CD14-positive monocyte (primary cell): ENCODE measurements around the gene HCRTR1. TPM values are rescaled to one million over a fixed set of nuclear protein-coding genes. Genes with fewer than 3 reads are reported as not detected.
A peak's percentile ranks its signal among the peaks of the same experiment; 100 is the strongest.

Source experiments
- DNase-seq, 3 donors: peaks; one replicate each; pipeline ENCODE4 v3.0.0-alpha.2; 2011 to 2022
- H2AFZ ChIP-seq: 2 replicates; pipeline ENCODE4 v1.6.0; 2012; ENCODE audit warnings: mild to moderate bottlenecking, low read depth, low read length, inconsistent platforms; ENCODE audit not compliant: insufficient read depth, poor library complexity, severe bottlenecking
- H3K27ac ChIP-seq, 2 donors: 1 replicate in 1 of 2; 2 replicates in 1 of 2; pipeline ENCODE4 v1.5.1; 2012 to 2013; ENCODE audit warnings: low read length in 2 of 2, control low read depth in 1 of 2, inconsistent platforms in 1 of 2, low read depth in 1 of 2, mild to moderate bottlenecking in 1 of 2
- H3K27me3 ChIP-seq, 2 donors: one replicate each; pipeline versions ENCODE4 v1.6.0 to v1.6.1; 2011 to 2013; ENCODE audit warnings: low read length in 2 of 2; ENCODE audit not compliant: control insufficient read depth in 2 of 2, insufficient read depth in 2 of 2
- H3K36me3 ChIP-seq, 2 donors: replicated peaks in 1 of 2; 1 replicate in 1 of 2; 2 replicates in 1 of 2; pipeline versions ENCODE4 v1.5.1 to v1.6.1; 2012 to 2013; ENCODE audit warnings: low read length in 2 of 2, control low read depth in 1 of 2, inconsistent platforms in 1 of 2, mild to moderate bottlenecking in 1 of 2; ENCODE audit not compliant: insufficient read depth in 2 of 2, control insufficient read depth in 1 of 2
- H3K4me1 ChIP-seq, 2 donors: 1 replicate in 1 of 2; 2 replicates in 1 of 2; pipeline versions ENCODE4 v1.5.1 to v1.6.1; 2012 to 2013; ENCODE audit warnings: low read length in 2 of 2, control low read depth in 1 of 2, inconsistent platforms in 1 of 2, mild to moderate bottlenecking in 1 of 2, moderate library complexity in 1 of 2; ENCODE audit not compliant: insufficient read depth in 2 of 2, control insufficient read depth in 1 of 2
- H3K4me2 ChIP-seq: replicated peaks from 2 replicates; pipeline ENCODE3; 2012; ENCODE audit warnings: low read length, moderate library complexity, mild to moderate bottlenecking; ENCODE audit not compliant: poor library complexity, severe bottlenecking; ENCODE audit errors: extremely low read depth
- H3K4me3 ChIP-seq, 3 experiments: fragments of 200-600 bp in 1 of 3; sonication (generic) in 1 of 3; replicated peaks in 1 of 3; 1 replicate in 2 of 3; 2 replicates in 1 of 3; pipeline ENCODE4 v1.5.1; 2011 to 2013; ENCODE audit warnings: low read length in 3 of 3, mild to moderate bottlenecking in 3 of 3, control low read depth in 2 of 3, low read depth in 2 of 3, inconsistent platforms in 1 of 3, moderate library complexity in 1 of 3
- H3K79me2 ChIP-seq: 2 replicates; pipeline ENCODE4 v1.6.0; 2012; ENCODE audit warnings: mild to moderate bottlenecking, control low read depth, inconsistent platforms, low read length, moderate library complexity; ENCODE audit not compliant: insufficient read depth
- H3K9ac ChIP-seq: 2 replicates; pipeline ENCODE4 v1.6.0; 2017; ENCODE audit warnings: low read length, mild to moderate bottlenecking; ENCODE audit not compliant: insufficient read depth, poor library complexity, severe bottlenecking
- H3K9me3 ChIP-seq, 2 donors: replicated peaks in 1 of 2; 1 replicate in 1 of 2; 2 replicates in 1 of 2; pipeline versions ENCODE4 v1.5.1 to v1.6.1; 2012 to 2013; ENCODE audit warnings: low read length in 2 of 2, control low read depth in 1 of 2; ENCODE audit not compliant: control insufficient read depth in 1 of 2, insufficient read depth in 1 of 2
- H4K20me1 ChIP-seq: 2 replicates; pipeline ENCODE4 v1.6.0; 2012; ENCODE audit warnings: mild to moderate bottlenecking, low read length, control low read depth, moderate library complexity; ENCODE audit not compliant: insufficient read depth
- H3K27ac Mint-ChIP-seq, 7 donors: one replicate each; pipeline ENCODE4 v1.8.0; 2020; ENCODE audit warnings: mild to moderate bottlenecking in 7 of 7, mixed read lengths in 7 of 7, moderate library complexity in 6 of 7, inconsistent platforms in 2 of 7
- H3K27me3 Mint-ChIP-seq, 3 donors: one replicate each; pipeline ENCODE4 v1.8.0; 2021 to 2022; ENCODE audit warnings: low read depth in 3 of 3, mild to moderate bottlenecking in 3 of 3, mixed read lengths in 3 of 3, moderate library complexity in 3 of 3, inconsistent platforms in 1 of 3
- H3K36me3 Mint-ChIP-seq, 2 donors: one replicate each; pipeline ENCODE4 v1.8.0; 2020; ENCODE audit warnings: mixed read lengths in 2 of 2, inconsistent platforms in 1 of 2, mild to moderate bottlenecking in 1 of 2
- H3K4me1 Mint-ChIP-seq: one replicate; pipeline ENCODE4 v1.8.0; 2020; ENCODE audit warnings: mild to moderate bottlenecking, mixed read lengths
- H3K4me3 Mint-ChIP-seq, 2 donors: one replicate each; pipeline ENCODE4 v1.8.0; 2020; ENCODE audit warnings: mild to moderate bottlenecking in 2 of 2, mixed read lengths in 2 of 2, moderate library complexity in 1 of 2
- H3K9me3 Mint-ChIP-seq, 7 donors: one replicate each; pipeline ENCODE4 v1.8.0; 2020 to 2022; ENCODE audit warnings: mixed read lengths in 7 of 7, mild to moderate bottlenecking in 6 of 7, moderate library complexity in 6 of 7, inconsistent platforms in 2 of 7
- WGBS: methylation state at CpG from one replicate; pipeline ENCODE4 v1.1.5; 2013; ENCODE audit warnings: missing lambda C conversion rate; ENCODE audit not compliant: insufficient coverage; 5-methylcytosine and 5-hydroxymethylcytosine counted together
- intact Hi-C, 2 donors: fragments of 100-400 bp; cut with micrococcal nuclease; formaldehyde crosslinking; loops; one replicate each; pipeline versions ENCODE4 v1.15.0 to v1.15.1; 2023
- polyA plus RNA-seq, 3 donors: library from polyadenylated mRNA; depleted of rRNA in 1 of 3; unstranded in 2 of 3; stranded (reverse) in 1 of 3; fragments of 300-500 nt in 2 of 3; fragments of >200 nt in 1 of 3; fragmentation: Illumina TruSeq in 2 of 3; gene quantifications; 1 replicate in 2 of 3; 2 replicates in 1 of 3; pipeline ENCODE4 v1.2.3, GENCODE V29; 2012 to 2021
- TF ChIP-seq, protein P1 (sequence below): fragments of 200-600 bp; IDR thresholded peaks from one replicate; pipeline ENCODE4 v1.8.0; 2022; ENCODE audit warnings: antibody characterized with exemption, mild to moderate bottlenecking

The HCRTR1 gene
- polyA plus RNA-seq, 3 donors, result not detected

- Histone ChIP-seq H3K4me3 (no peak overlapping the region), H3K4me1 (peaks cover 42 to 47% of the 10 kb centered on the region in 2 donors), H3K36me3 (no peaks in the 10 kb centered on the region), H3K9me3 (no peaks in the 10 kb centered on the region), H4K20me1 (peaks cover 9% of the 10 kb centered on the region), H3K79me2 (peaks cover 63% of the 10 kb centered on the region), H3K9ac (no peak overlapping the region), H3K27ac (no peak overlapping the region), H2AFZ (no peak overlapping the region), H3K27me3 (no peaks in the 10 kb centered on the region), H3K4me2 (no peak overlapping the region)
- Mint-ChIP-seq H3K27me3 (no peaks in the 10 kb centered on the region), H3K4me3 (no peak overlapping the region), H3K36me3 (peaks cover 7% of the 10 kb centered on the region in 2 donors), H3K27ac (peak overlapping the region in 3 of 7 donors; percentile 0 to 54 (median 37)), H3K9me3 (peaks cover 0 to 1% (median 0%) of the 10 kb centered on the region in 7 donors), H3K4me1 (peaks cover 25% of the 10 kb centered on the region)
- TF ChIP-seq, protein P1, sequence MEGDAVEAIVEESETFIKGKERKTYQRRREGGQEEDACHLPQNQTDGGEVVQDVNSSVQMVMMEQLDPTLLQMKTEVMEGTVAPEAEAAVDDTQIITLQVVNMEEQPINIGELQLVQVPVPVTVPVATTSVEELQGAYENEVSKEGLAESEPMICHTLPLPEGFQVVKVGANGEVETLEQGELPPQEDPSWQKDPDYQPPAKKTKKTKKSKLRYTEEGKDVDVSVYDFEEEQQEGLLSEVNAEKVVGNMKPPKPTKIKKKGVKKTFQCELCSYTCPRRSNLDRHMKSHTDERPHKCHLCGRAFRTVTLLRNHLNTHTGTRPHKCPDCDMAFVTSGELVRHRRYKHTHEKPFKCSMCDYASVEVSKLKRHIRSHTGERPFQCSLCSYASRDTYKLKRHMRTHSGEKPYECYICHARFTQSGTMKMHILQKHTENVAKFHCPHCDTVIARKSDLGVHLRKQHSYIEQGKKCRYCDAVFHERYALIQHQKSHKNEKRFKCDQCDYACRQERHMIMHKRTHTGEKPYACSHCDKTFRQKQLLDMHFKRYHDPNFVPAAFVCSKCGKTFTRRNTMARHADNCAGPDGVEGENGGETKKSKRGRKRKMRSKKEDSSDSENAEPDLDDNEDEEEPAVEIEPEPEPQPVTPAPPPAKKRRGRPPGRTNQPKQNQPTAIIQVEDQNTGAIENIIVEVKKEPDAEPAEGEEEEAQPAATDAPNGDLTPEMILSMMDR, result no peak
- DNase-seq, result no peak
- intact Hi-C loops, result loop anchor here in 1 of 2 donors (5.0 kb wide), 1 partner anchor 35 kb away; no protein-coding TSS in a partner anchor
- 83% methylated on average over 1 of the region's 4 CpGs for WGBS
Observed at GRCh38 chr1:31642366-31642765, 24.9 kb downstream of the HCRTR1 start.

GRCh38 chr1:31642897-31643296 lies 25.4 kb downstream of the HCRTR1 start:
- 100% methylated on average over 1 of the region's 3 CpGs for WGBS
- no peak overlapping the region for H3K4me2 ChIP-seq
- intact Hi-C loops, result loop anchor here in 1 of 2 donors (5.0 kb wide), 1 partner anchor 36 kb away; no protein-coding TSS in a partner anchor

More at GRCh38 chr1:31642897-31643296, 25.4 kb downstream of the HCRTR1 start:
- TF ChIP-seq, protein P1, result no peak
- Mint-ChIP-seq H3K4me3 (no peak overlapping the region), H3K4me1 (peaks cover 22% of the 10 kb centered on the region), H3K27ac (peak overlapping the region in 1 of 7 donors; percentile 0), H3K36me3 (peaks cover 2 to 3% of the 10 kb centered on the region in 2 donors), H3K9me3 (peaks cover 0 to 1% (median 0%) of the 10 kb centered on the region in 7 donors), H3K27me3 (no peaks in the 10 kb centered on the region)
- H4K20me1 ChIP-seq, result peaks cover 8% of the 10 kb centered on the region
- no peaks in the 10 kb centered on the region for H3K9me3 ChIP-seq
- no peaks in the 10 kb centered on the region for H3K27me3 ChIP-seq
- no peaks in the 10 kb centered on the region for H3K36me3 ChIP-seq
- no peak overlapping the region for H3K4me3 ChIP-seq
- DNase-seq, result no peak
- H3K27ac ChIP-seq, result peak overlapping the region in 1 of 2 donors; percentile 100
- H3K79me2 ChIP-seq, result peaks cover 57% of the 10 kb centered on the region
- H3K4me1 ChIP-seq, result peaks cover 42 to 47% of the 10 kb centered on the region in 2 donors
- no peak overlapping the region for H3K9ac ChIP-seq
- H2AFZ ChIP-seq, result no peak overlapping the region
